GM21786 (cell line): ENCODE results near the gene ZBTB48.
"Not testable (repeated sequence)": the region's sequence is repeated elsewhere in the genome, so short reads cannot be mapped to it uniquely, and the experiment has no call there.

Experiments used
- ATAC-seq: cut with Tn5 transposase; IDR thresholded peaks from one replicate; pipeline ENCODE4 v1.9.1; 2021; ENCODE audit not compliant: unreplicated experiment

Gene ZBTB48

GRCh38 chr1:6632588-6633514, 53.1 kb downstream of the ZBTB48 start:
- no peak for ATAC-seq

DNA sequence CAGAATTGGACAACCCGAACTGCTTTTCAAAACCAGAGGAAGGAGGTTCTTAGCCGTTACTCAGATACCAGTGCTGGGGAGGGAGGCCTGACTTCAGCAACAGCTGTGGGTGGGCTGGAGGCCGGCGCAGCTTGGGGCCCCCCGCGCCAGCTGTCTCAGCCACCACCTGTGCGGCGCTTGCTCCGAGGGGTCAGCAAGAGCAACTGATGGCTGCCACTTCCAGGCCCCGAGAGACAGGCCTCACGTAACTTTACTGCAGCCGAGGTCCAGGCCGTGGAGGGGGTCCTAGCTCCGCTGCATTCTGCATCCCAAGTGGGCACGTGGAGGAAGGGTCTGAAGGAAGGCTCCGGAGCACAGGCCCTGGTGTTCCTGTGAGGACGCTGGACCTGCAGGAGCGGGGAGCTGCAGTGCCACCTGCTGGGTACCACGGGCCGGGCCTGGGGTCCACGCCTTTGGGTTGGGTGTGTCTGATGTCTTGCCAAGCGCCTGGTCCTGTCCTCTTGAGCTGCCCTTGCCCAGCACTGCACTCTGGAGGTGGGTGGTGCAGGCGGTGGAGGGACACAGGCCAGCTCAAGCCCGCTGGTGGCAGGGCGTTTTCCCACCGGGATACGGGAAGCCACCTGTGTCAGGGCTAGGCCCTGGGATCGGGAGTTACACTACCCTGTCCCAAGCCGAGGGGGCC, 54.7 kb downstream of the ZBTB48 start:
- no peak for ATAC-seq

- no peak for ATAC-seq
Observed at GRCh38 chr1:6635161-6635909, 55.5 kb downstream of the ZBTB48 start.

DNA sequence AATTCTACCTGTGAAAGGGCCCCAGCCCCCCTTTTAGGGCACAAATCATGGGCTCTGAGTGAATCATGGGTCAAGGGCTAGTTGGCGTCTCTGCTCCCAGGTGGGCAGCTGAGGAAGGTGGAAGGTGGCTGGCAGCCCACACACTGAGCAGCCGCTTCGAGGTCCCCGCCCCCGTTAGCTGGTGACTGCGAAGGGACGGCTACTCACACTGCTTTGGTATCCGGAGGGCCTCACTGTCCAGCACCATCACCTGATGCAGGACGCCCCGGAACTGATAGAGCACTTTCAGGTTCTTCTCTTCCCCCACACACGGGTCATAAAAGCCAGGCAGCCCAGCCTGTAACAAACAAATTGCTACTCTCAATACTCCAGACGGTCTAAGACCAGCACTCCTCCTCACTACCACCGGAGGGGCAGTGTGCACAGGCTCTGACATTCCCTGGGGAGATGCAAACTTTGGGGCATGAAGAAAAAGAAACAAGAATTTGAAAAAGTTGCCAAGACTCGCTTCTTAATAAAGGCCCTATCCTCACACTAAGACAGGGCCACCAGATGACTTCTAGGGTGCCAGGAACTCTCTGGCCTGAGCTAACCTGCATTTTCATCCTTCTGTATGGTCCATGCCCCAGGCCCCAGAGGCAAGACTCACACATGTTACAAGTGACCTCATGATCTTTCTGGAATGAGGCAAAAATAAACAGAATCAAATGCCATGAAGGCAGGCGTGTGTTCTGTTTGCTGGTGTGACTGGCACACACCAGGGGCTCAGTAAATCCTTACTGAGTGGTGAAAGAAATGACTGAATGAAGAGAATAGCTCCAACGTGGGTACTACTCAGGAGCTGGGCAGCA, 56.3 kb downstream of the ZBTB48 start:
- ATAC-seq: no peak

- not testable (repeated sequence) for ATAC-seq
Observed at GRCh38 chr1:6636778-6637177, 57.0 kb downstream of the ZBTB48 start.

- no peak for ATAC-seq
Observed at GRCh38 chr1:6637770-6638169, 58.0 kb downstream of the ZBTB48 start.

DNA sequence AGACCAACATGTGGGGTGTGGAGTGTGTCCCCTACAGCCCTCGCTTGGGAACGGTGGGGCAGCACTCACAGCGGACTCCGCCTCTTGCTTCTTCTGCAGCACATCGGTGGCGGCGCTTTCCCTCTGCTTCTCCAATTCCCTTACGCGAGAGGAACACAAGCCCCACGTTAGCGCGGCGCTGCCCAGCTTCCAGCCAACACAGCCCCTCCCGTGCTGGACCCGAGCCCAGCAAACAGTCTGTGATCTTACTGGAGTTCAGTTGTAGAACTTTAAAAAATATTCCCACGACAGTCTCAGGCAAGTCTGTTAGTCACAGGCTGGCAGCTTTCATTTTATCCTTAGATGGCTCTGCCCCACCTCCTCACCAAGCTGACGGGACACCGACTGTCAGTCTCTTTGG, 58.4 kb downstream of the ZBTB48 start:
- ATAC-seq: no peak
